Head of caudate nucleus (tissue), 42 donors: ENCODE results near the gene MAST3.

Experiments used
- DNase-seq, 42 donors: peaks; one replicate each; pipeline versions ENCODE4 v3.0.0 to v3.0.0-alpha.2; 2020 to 2021; ENCODE audit warnings: mixed read lengths in 7 of 42
- intact Hi-C: fragments of 100-400 bp; cut with DNase I; formaldehyde crosslinking; loops from one replicate; pipeline ENCODE4 v1.15.0; 2022

The MAST3 gene

DNA sequence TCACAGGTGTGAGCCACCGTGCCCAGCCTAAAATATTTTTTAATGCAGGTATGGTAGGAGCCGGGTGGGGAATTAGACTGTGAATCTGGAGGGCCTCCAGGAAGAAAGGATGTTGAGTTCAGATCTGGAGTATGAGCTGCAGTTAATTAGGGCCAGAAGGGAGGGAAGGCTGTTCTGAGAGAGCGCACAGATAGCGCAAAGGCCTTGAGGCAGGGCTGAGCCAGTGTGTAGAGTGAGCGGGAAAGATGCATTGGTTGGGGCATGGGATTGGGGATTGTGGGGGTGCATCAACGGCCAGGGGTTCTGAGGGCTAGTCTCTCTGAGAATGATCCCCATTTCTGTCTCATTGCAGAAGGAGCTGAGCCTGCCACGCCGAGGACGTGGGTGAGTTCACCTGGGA is 9.7 kb downstream of the MAST3 start:
- no peak for DNase-seq

GRCh38 chr19:18108897-18109296 is 11.3 kb downstream of the MAST3 start:
- intact Hi-C loops = no loop called here
- DNase-seq = no peak

More for the DNA sequence above, 9.7 kb downstream of the MAST3 start:
- intact Hi-C loops = no loop called here

- DNase-seq = no peak
- intact Hi-C loops = no loop called here
Measured at GRCh38 chr19:18109341-18109732, 11.8 kb downstream of the MAST3 start.

DNA sequence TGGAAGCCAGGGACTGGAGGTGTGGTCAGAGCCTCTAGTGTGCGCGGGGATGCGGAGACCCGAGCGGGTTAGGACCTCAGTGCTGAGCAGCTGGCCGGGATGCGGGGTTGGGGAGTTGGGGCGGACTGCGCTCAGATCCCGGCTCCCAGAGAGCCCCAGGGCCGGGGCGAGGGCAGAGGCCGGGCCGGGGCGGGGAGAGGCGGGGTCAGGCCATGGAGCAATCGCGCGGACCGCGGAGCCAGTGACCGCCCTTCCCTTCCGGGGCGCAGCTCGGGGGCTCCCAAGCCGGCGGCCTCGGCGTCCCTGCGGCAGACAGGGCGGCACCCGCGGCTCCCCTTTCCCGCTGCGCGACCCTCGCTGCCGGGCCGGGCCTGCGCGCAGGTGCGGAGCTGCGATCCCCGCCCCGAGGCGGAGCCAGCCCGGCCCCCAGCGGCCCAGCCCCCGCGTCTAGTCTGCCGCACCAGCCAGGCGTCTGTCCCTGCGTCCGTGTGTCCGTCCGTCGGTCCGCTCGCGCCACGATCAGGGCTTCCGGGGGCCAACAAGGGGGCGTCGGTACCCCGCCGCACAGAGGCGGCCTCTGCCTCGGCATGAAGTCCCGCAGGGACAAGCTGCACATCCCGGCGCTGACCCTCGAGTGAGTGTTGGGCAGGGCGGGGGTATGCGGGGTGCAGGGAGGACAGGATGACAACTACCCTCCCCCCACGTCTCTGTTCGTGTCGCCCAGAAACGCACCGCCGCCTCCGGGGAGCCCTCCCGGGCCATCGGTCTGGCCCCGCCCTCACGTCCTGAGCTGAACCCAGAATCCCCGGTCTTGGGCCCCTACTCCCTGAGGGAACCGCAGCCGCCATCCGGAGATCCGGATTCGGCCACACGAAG is 12.4 kb downstream of the MAST3 start:
- intact Hi-C loops = no loop called here
- DNase-seq = peak in 37 of 42 donors; percentile 46 to 82 (median 63)

- intact Hi-C loops = no loop called here
- no peak for DNase-seq
Measured at GRCh38 chr19:18110609-18111232, 13.1 kb downstream of the MAST3 start.

DNA sequence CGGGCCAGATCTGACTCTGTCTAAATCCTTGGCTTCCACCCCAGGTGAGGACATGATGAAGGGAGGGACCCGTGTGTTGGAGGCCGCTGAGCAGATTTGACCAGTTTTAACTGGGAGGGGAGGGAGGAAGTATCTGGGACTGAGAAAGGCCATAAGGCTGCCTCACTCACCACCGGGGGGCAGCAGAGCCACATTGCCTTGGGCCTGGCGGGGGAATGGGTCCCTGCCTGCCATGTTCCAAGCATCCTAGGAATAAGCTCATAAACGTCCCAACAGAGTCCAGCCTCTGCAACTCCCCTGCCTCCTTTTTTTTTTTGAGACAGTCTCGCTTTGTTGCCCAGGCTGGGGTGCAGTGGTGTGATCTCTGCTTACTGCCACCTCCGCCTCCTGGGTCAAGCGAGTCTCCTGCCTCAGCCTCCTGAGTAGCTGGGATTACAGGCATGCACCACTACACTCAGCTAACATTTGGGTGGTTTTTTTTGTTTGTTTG is 15.5 kb downstream of the MAST3 start:
- intact Hi-C loops = no loop called here

DNA sequence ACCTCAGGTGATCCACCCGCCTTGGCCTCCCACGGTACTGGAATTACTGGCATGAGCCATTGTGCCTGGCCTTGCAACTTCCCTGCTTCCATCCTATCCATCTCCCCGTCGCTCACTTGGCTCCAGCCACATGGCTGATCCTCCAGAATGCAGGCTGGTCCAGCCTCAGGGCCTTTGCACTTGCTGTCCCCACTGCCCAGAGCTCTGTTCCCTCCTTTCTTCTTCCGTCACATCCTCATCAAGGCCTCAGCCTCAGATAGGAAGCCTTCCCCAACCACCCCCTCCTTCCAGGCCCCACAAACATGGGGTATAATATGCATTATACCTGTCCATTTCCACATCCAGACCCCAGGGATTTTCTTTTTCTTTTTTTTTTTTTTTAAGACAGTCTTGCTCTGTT is 16.2 kb downstream of the MAST3 start:
- intact Hi-C loops = no loop called here
- no peak for DNase-seq

More for the DNA sequence above, 15.5 kb downstream of the MAST3 start:
- peak; percentile 86 to 96 (median 92) for DNase-seq

- no peak for DNase-seq
- intact Hi-C loops = no loop called here
Measured at GRCh38 chr19:18114483-18114882, 16.9 kb downstream of the MAST3 start.

GRCh38 chr19:18117364-18117691 is 19.8 kb downstream of the MAST3 start:
- intact Hi-C loops = loop anchor here (5.0 kb wide), 1 partner anchor 35 kb away; the partner anchor contains the start of gene PIK3R2

GRCh38 chr19:18117692-18118378 is 20.3 kb downstream of the MAST3 start:
- peak; percentile 58 to 98 (median 92) for DNase-seq
- intact Hi-C loops = loop anchor here (5.0 kb wide), 1 partner anchor 34 kb away; the partner anchor contains the start of gene PIK3R2

More at GRCh38 chr19:18117364-18117691, 19.8 kb downstream of the MAST3 start:
- DNase-seq = no peak

GRCh38 chr19:18118420-18119012 is 20.9 kb downstream of the MAST3 start:
- DNase-seq = no peak
- intact Hi-C loops = loop anchor here (5.0 kb wide), 1 partner anchor 34 kb away; the partner anchor contains the start of gene PIK3R2

DNA sequence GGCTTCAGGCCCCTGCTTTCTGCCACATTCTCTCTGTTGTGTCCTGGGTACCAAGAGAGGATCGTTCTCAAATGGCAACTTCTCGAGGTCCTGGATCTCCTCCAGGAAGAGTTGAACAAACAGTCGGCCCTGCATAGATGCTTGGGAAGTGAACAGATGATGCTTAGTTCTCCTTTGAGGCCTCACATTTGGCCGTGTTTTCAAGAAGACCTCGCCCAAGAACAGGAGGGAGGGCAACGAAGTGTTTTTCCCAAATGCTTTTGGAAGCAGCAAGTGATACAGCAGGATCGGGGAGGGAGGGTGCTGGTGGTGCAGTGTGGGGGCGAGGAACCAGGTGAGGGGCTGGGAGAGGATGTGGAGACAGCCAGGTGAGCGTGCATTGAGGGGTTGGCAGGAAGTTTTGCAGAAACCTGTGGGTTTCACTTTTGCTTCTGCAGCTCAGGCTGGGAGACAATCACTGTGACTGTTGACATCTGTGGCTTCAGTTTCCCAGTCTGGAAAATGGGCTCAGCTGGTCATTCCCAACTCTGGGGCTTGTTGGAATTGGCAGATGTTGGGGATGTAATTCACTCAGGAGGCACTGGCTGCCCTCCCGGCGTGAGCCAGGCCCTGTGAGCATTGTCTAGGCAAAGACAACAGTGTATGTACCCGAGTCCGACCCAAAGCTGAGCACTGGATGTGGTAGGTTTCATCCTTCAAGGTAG is 21.6 kb downstream of the MAST3 start:
- intact Hi-C loops = loop anchor here (5.0 kb wide), 1 partner anchor 33 kb away; the partner anchor contains the start of gene PIK3R2
- DNase-seq = peak in 41 of 42 donors; percentile 49 to 94 (median 81)

GRCh38 chr19:18119717-18120105 is 22.1 kb downstream of the MAST3 start:
- DNase-seq = peak; percentile 59 to 95 (median 83)
- intact Hi-C loops = loop anchor here (5.0 kb wide), 1 partner anchor 33 kb away; the partner anchor contains the start of gene PIK3R2

- intact Hi-C loops = no loop called here
- DNase-seq = no peak
Measured at GRCh38 chr19:18120127-18120526, 22.5 kb downstream of the MAST3 start.

GRCh38 chr19:18121166-18121565 is 23.6 kb downstream of the MAST3 start:
- intact Hi-C loops = no loop called here
- no peak for DNase-seq

DNA sequence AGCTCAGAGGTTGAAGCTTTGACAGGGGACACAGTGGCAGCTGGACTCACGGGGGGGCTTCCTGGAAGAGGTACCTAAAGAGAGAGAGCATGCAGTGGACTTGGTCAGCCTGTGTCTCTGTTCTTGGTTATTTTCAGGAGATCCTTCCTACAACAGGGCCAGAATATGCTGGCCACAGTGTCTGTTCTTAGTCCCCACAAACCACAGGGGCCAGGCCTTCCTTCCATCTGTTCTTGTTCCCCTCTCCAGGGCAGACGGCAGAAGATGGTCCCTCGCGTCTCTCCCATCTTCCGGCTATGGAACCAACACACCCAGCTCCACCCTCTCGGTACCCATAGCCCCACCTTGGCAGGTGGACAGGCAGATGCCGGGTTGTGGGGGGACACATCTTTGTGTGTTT is 24.8 kb downstream of the MAST3 start:
- intact Hi-C loops = no loop called here
- peak in 2 of 42 donors; percentile 27 to 56 for DNase-seq

GRCh38 chr19:18122860-18123795 is 25.6 kb downstream of the MAST3 start:
- intact Hi-C loops = no loop called here
- peak in 1 of 42 donors; percentile 44 for DNase-seq
